Smooth muscle cell (in vitro differentiated cells): ENCODE measurements around the gene ITGAX. TPM values are rescaled to one million over a fixed set of nuclear protein-coding genes. Genes with fewer than 3 reads are reported as not detected.

Experiments used
- DNase-seq: peaks from one replicate; lab custom pipeline; 2025; ENCODE audit not compliant: unreplicated experiment; lab: John Stamatoyannopoulos, UW
- H2AFZ ChIP-seq: fragments of 200-600 bp; sonication (generic); 2 replicates; pipeline ENCODE4 v1.6.0; 2016; ENCODE audit warnings: antibody characterized with exemption, low read depth, mild to moderate bottlenecking
- H3F3A ChIP-seq: fragments of 200-600 bp; sonication (generic); 2 replicates; pipeline ENCODE4 v1.6.0; 2017; ENCODE audit warnings: antibody characterized with exemption, low read depth
- H3K27ac ChIP-seq: fragments of 200-600 bp; sonication (generic); 2 replicates; pipeline ENCODE4 v1.5.1; 2016; ENCODE audit warnings: low read depth, mild to moderate bottlenecking
- H3K27me3 ChIP-seq: fragments of 200-600 bp; sonication (generic); 2 replicates; pipeline ENCODE4 v1.6.1; 2016; ENCODE audit warnings: low read depth, mild to moderate bottlenecking
- H3K36me3 ChIP-seq: fragments of 200-600 bp; sonication (generic); 2 replicates; pipeline ENCODE4 v1.5.1; 2016; ENCODE audit warnings: low read depth
- H3K4me1 ChIP-seq: fragments of 200-600 bp; sonication (generic); 2 replicates; pipeline ENCODE4 v1.5.1; 2016; ENCODE audit warnings: low read depth
- H3K4me2 ChIP-seq: fragments of 200-600 bp; sonication (generic); 2 replicates; pipeline ENCODE4 v1.6.0; 2016; ENCODE audit warnings: mild to moderate bottlenecking
- H3K4me3 ChIP-seq: fragments of 200-600 bp; sonication (generic); 2 replicates; pipeline ENCODE4 v1.5.1; 2016; ENCODE audit warnings: mild to moderate bottlenecking
- H3K79me2 ChIP-seq: fragments of 200-600 bp; sonication (generic); 2 replicates; pipeline ENCODE4 v1.6.0; 2016; ENCODE audit warnings: low read depth, mild to moderate bottlenecking
- H3K9ac ChIP-seq: fragments of 200-600 bp; sonication (generic); 2 replicates; pipeline ENCODE4 v1.6.0; 2016; ENCODE audit warnings: low read depth
- H3K9me3 ChIP-seq: fragments of 200-600 bp; sonication (generic); replicated peaks from 2 replicates; pipeline ENCODE4 v1.5.1; 2016; ENCODE audit warnings: low read depth
- H4K20me1 ChIP-seq: fragments of 200-600 bp; sonication (generic); 2 replicates; pipeline ENCODE4 v1.6.0; 2016; ENCODE audit warnings: low read depth
- CTCF ChIP-seq: fragments of 200-600 bp; sonication (generic); IDR thresholded peaks from 2 replicates; pipeline ENCODE4 v1.5.1; 2017; ENCODE audit warnings: borderline replicate concordance, mild to moderate bottlenecking, antibody characterized with exemption; ENCODE audit not compliant: insufficient read depth, poor library complexity, severe bottlenecking
- WGBS: methylation state at CpG from one replicate; pipeline ENCODE4 v1.1.7; 2016; ENCODE audit warnings: low lambda C conversion rate; 5-methylcytosine and 5-hydroxymethylcytosine counted together
- polyA plus RNA-seq: library from polyadenylated mRNA; unstranded; fragments of >200 nt; fragmentation: Nextera tagmentation; extraction: Ambion mirVana; gene quantifications from 2 replicates; pipeline ENCODE4 v1.2.1, GENCODE V29; 2016
- total RNA-seq: library from RNA; depleted of rRNA; stranded (reverse); fragments of >200 nt; gene quantifications from 2 replicates; pipeline ENCODE4 v1.2.3, GENCODE V29; 2014

ITGAX gene
- total and polyA plus RNA-seq, 2 experiments from 2014 or later = 0.31 TPM; not detected in 1

DNA sequence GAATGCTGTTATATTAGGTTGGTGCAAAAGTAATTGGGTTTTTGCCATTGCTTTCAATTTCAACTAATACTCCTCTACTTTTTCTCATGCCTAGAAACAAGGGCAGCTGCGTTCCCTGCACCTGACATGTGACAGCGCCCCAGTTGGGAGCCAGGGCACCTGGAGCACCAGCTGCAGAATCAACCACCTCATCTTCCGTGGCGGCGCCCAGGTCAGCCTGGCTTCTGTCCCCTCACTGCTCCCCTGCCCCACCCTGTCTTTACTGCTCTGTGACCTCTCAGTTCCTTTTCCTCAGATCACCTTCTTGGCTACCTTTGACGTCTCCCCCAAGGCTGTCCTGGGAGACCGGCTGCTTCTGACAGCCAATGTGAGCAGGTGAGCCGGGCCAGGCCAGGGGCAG, 21.7 kb downstream of the ITGAX start:
- Histone ChIP-seq H4K20me1 (no peaks in the 10 kb centered on the region), H3K9me3 (no peaks in the 10 kb centered on the region), H3K79me2 (no peaks in the 10 kb centered on the region), H3K4me3 (no peak overlapping the region), H3K9ac (no peak overlapping the region), H3K36me3 (no peaks in the 10 kb centered on the region), H3K4me2 (no peak overlapping the region), H3K4me1 (no peaks in the 10 kb centered on the region), H3F3A (no peaks in the 10 kb centered on the region), H2AFZ (no peak overlapping the region), H3K27me3 (no peaks in the 10 kb centered on the region), H3K27ac (no peak overlapping the region)
- TF ChIP-seq CTCF = no peak
- no peak for DNase-seq
- 88% methylated on average over 7 of the region's 8 CpGs for WGBS

GRCh38 chr16:31377210-31377903, 22.4 kb downstream of the ITGAX start:
- Histone ChIP-seq H4K20me1 (no peaks in the 10 kb centered on the region), H3K4me3 (no peak overlapping the region), H3K27ac (no peak overlapping the region), H3K4me1 (no peaks in the 10 kb centered on the region), H3K9ac (no peak overlapping the region), H3K36me3 (no peaks in the 10 kb centered on the region), H2AFZ (no peak overlapping the region), H3K9me3 (no peaks in the 10 kb centered on the region), H3K27me3 (no peaks in the 10 kb centered on the region), H3K79me2 (no peaks in the 10 kb centered on the region), H3F3A (no peaks in the 10 kb centered on the region), H3K4me2 (no peak overlapping the region)
- WGBS = 87% methylated on average over 7 of the region's 7 CpGs
- TF ChIP-seq CTCF = no peak
- no peak for DNase-seq

DNA sequence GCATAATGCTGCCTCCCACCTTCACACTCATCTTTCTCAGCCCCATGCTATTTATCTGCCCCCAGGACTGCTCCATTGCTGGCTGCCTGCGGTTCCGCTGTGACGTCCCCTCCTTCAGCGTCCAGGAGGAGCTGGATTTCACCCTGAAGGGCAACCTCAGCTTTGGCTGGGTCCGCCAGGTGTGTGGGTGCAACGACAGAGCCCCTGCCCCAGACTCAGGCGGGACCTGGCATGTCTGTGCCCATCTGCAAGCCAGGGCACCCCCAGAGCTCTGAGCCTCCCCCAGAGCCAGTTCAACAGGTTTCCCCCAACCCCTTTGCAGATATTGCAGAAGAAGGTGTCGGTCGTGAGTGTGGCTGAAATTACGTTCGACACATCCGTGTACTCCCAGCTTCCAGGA, 25.2 kb downstream of the ITGAX start:
- no peak overlapping the region for H2AFZ ChIP-seq

More for the DNA sequence above, 25.2 kb downstream of the ITGAX start:
- WGBS = 80% methylated on average over 12 of the region's 12 CpGs
- Histone ChIP-seq H3K9ac (no peak overlapping the region), H3K4me2 (no peak overlapping the region), H3K36me3 (no peaks in the 10 kb centered on the region), H3K4me1 (no peaks in the 10 kb centered on the region), H3K79me2 (no peaks in the 10 kb centered on the region), H3K9me3 (no peaks in the 10 kb centered on the region), H3K27ac (no peak overlapping the region), H3K27me3 (no peaks in the 10 kb centered on the region), H3F3A (no peaks in the 10 kb centered on the region), H4K20me1 (no peaks in the 10 kb centered on the region), H3K4me3 (no peak overlapping the region)
- no peak for TF ChIP-seq CTCF
- DNase-seq = no peak
